Measurements from ENCODE around the gene FBXL3. TPM values are rescaled to one million over a fixed set of nuclear protein-coding genes. Genes with fewer than 3 reads are reported as not detected.

The FBXL3 gene
- polyA plus RNA-seq, 1 donor from 2014 or later: 44.1 TPM

DNA sequence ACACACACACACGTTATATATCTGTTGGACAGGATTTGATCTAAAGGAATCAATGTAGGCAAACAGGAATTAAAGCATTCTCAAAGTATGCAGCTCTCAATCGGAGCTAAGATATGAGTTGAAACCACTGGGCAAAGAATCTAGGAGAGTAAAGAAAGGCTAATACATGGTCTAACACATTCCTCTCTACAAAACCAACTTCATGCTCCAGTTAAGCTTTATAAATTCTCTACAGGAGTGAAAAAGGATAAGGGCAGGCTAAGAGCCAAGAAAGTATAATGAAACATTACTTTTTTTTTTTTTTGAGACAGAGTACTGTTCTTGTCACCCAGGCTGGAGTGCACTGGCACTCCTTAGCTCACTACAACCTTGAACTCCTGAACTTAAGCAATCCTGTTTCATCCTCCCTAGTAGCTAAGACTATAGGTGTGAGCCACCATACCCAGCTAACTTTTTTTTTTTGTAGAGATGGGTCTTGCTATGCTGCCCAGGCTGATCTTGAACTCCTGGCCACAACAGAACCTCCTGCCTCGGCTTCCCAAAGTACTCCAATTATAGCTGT lies 10.6 kb downstream of the FBXL3 start:
- H3K27me3 ChIP-seq (ENCODE audit: insufficient read depth, low read depth, low read length): no peaks in the 10 kb centered on the region
- H3K4me2 ChIP-seq (ENCODE audit: low read length): no peak overlapping the region
- peaks cover 27% of the 10 kb centered on the region for H3K79me2 ChIP-seq (replicated peaks; ENCODE audit: insufficient read depth, low read length)
- H3K9ac ChIP-seq (ENCODE audit: low read length): no peak overlapping the region
- H2AFZ ChIP-seq (ENCODE audit: low read depth, low read length): no peak overlapping the region
- peaks cover 7% of the 10 kb centered on the region for H4K20me1 ChIP-seq (ENCODE audit: insufficient read depth)
- TF ChIP-seq EZH2 (IDR thresholded peaks at IDR 0.05; ENCODE audit: borderline replicate concordance, insufficient read depth, low read length, poor library complexity, severe bottlenecking) (no peak), POLR2AphosphoS5 (IDR thresholded peaks at IDR 0.05) (no peak), EP300 (conservative IDR thresholded peaks at IDR 0.05; ENCODE audit: poor library complexity, severe bottlenecking) (no peak), MXI1 (conservative IDR thresholded peaks at IDR 0.05; ENCODE audit: poor library complexity, severe bottlenecking) (no peak), SMC3 (conservative IDR thresholded peaks at IDR 0.05; ENCODE audit: poor library complexity) (no peak), TAF1 (IDR thresholded peaks at IDR 0.05; ENCODE audit: low read depth) (no peak), RAD21 (conservative IDR thresholded peaks at IDR 0.05) (no peak)
- TF ChIP-seq, protein P1, sequence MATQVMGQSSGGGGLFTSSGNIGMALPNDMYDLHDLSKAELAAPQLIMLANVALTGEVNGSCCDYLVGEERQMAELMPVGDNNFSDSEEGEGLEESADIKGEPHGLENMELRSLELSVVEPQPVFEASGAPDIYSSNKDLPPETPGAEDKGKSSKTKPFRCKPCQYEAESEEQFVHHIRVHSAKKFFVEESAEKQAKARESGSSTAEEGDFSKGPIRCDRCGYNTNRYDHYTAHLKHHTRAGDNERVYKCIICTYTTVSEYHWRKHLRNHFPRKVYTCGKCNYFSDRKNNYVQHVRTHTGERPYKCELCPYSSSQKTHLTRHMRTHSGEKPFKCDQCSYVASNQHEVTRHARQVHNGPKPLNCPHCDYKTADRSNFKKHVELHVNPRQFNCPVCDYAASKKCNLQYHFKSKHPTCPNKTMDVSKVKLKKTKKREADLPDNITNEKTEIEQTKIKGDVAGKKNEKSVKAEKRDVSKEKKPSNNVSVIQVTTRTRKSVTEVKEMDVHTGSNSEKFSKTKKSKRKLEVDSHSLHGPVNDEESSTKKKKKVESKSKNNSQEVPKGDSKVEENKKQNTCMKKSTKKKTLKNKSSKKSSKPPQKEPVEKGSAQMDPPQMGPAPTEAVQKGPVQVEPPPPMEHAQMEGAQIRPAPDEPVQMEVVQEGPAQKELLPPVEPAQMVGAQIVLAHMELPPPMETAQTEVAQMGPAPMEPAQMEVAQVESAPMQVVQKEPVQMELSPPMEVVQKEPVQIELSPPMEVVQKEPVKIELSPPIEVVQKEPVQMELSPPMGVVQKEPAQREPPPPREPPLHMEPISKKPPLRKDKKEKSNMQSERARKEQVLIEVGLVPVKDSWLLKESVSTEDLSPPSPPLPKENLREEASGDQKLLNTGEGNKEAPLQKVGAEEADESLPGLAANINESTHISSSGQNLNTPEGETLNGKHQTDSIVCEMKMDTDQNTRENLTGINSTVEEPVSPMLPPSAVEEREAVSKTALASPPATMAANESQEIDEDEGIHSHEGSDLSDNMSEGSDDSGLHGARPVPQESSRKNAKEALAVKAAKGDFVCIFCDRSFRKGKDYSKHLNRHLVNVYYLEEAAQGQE (IDR thresholded peaks at IDR 0.05; ENCODE audit: borderline replicate concordance): no peak
- TF ChIP-seq, protein P2, sequence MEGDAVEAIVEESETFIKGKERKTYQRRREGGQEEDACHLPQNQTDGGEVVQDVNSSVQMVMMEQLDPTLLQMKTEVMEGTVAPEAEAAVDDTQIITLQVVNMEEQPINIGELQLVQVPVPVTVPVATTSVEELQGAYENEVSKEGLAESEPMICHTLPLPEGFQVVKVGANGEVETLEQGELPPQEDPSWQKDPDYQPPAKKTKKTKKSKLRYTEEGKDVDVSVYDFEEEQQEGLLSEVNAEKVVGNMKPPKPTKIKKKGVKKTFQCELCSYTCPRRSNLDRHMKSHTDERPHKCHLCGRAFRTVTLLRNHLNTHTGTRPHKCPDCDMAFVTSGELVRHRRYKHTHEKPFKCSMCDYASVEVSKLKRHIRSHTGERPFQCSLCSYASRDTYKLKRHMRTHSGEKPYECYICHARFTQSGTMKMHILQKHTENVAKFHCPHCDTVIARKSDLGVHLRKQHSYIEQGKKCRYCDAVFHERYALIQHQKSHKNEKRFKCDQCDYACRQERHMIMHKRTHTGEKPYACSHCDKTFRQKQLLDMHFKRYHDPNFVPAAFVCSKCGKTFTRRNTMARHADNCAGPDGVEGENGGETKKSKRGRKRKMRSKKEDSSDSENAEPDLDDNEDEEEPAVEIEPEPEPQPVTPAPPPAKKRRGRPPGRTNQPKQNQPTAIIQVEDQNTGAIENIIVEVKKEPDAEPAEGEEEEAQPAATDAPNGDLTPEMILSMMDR (IDR thresholded peaks at IDR 0.05; ENCODE audit: poor library complexity, severe bottlenecking): no peak
- H3K36me3 ChIP-seq (ENCODE audit: insufficient read depth, low read length): peaks cover 30% of the 10 kb centered on the region
- no peaks in the 10 kb centered on the region for H3K9me2 ChIP-seq (ENCODE audit: insufficient read depth, low read length)
- no peak overlapping the region for H3K4me3 ChIP-seq (ENCODE audit: low read length)
- no peaks in the 10 kb centered on the region for H3F3A ChIP-seq (ENCODE audit: insufficient read depth, low read length, poor library complexity, severe bottlenecking)
- H3K27ac ChIP-seq (ENCODE audit: low read length): no peak overlapping the region
- H3K9me3 ChIP-seq (ENCODE audit: low read length): no peaks in the 10 kb centered on the region

DNA sequence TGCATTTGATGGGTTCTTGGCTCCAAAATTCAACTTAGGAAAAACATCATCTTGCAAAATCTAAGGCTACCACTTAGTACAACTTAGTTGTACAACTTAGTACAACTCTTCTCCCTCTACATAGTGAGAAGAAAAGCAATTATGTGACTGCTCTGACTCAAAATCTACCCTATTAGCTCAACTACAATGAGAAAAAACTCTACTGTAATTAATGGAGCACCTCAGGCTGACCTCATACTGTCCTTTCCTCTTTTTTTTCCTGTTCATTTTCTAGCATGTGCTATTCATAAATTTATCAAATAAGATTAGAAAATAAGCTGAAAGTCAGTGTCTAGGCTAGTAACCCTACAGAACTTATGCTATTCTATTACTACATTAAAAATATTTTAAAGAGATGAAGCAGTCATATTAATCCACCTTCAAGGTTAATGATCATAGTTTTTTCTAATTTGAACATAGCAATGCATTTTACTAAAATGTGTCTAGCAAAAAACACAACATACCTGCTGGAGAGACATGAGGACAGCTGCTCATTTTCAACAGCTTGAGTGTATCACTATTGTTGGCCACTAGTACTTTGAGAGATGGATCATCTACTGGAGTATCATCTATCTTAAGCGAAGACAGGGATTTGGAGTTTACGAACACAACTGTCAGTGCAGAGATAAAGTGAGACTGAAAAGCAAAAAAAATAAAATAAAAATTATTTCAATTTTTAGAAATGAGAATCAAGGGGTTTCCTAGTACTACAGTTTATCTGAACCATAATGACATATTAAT lies 11.9 kb downstream of the FBXL3 start:
- H3K9ac ChIP-seq (ENCODE audit: low read length): no peak overlapping the region
- no peaks in the 10 kb centered on the region for H3K27me3 ChIP-seq (ENCODE audit: insufficient read depth, low read depth, low read length)
- H3K9me3 ChIP-seq (ENCODE audit: low read length): no peaks in the 10 kb centered on the region
- no peaks in the 10 kb centered on the region for H3F3A ChIP-seq (ENCODE audit: insufficient read depth, low read length, poor library complexity, severe bottlenecking)
- H3K27ac ChIP-seq (ENCODE audit: low read length): no peak overlapping the region
- H3K9me2 ChIP-seq (ENCODE audit: insufficient read depth, low read length): no peaks in the 10 kb centered on the region
- H3K4me2 ChIP-seq (ENCODE audit: low read length): no peak overlapping the region
- peaks cover 34% of the 10 kb centered on the region for H3K36me3 ChIP-seq (ENCODE audit: insufficient read depth, low read length)
- no peak overlapping the region for H2AFZ ChIP-seq (ENCODE audit: low read depth, low read length)
- H3K4me3 ChIP-seq (ENCODE audit: low read length): no peak overlapping the region
- H3K79me2 ChIP-seq (replicated peaks; ENCODE audit: insufficient read depth, low read length): peaks cover 15% of the 10 kb centered on the region
- TF ChIP-seq, protein P1 (IDR thresholded peaks at IDR 0.05; ENCODE audit: borderline replicate concordance): no peak
- TF ChIP-seq SMC3 (conservative IDR thresholded peaks at IDR 0.05; ENCODE audit: poor library complexity) (no peak), EZH2 (IDR thresholded peaks at IDR 0.05; ENCODE audit: borderline replicate concordance, insufficient read depth, low read length, poor library complexity, severe bottlenecking) (no peak), POLR2AphosphoS5 (IDR thresholded peaks at IDR 0.05) (no peak), TAF1 (IDR thresholded peaks at IDR 0.05; ENCODE audit: low read depth) (no peak), RAD21 (conservative IDR thresholded peaks at IDR 0.05) (no peak), MXI1 (conservative IDR thresholded peaks at IDR 0.05; ENCODE audit: poor library complexity, severe bottlenecking) (no peak), EP300 (conservative IDR thresholded peaks at IDR 0.05; ENCODE audit: poor library complexity, severe bottlenecking) (no peak)
- TF ChIP-seq, protein P2 (IDR thresholded peaks at IDR 0.05; ENCODE audit: poor library complexity, severe bottlenecking): no peak
- no peaks in the 10 kb centered on the region for H4K20me1 ChIP-seq (ENCODE audit: insufficient read depth)

All from neural cell (in vitro differentiated cells).